T-helper 1 cell treated with Interleukin-12 subunit alpha and Interleukin-12 subunit beta and Interleukin-4 antibody, amounts not matched to agents 30 μg/mL and 1 μg/mL, for 36 hours (primary cell): ENCODE data around the gene AP4S1.
"Not testable (repeated sequence)": the region's sequence is repeated elsewhere in the genome, so short reads cannot be mapped to it uniquely, and the experiment has no call there.

Experiments
- H3K27ac Mint-ChIP-seq: one replicate; pipeline ENCODE4 v1.8.0; 2021; ENCODE audit warnings: mild to moderate bottlenecking, mixed read lengths
- H3K27me3 Mint-ChIP-seq: one replicate; pipeline ENCODE4 v1.8.0; 2021; ENCODE audit warnings: low read depth, mixed read lengths
- H3K36me3 Mint-ChIP-seq: one replicate; pipeline ENCODE4 v1.8.0; 2021; ENCODE audit warnings: low read depth, mixed read lengths
- H3K4me1 Mint-ChIP-seq: one replicate; pipeline ENCODE4 v1.8.0; 2021; ENCODE audit warnings: low read depth, mixed read lengths
- H3K4me3 Mint-ChIP-seq: one replicate; pipeline ENCODE4 v1.8.0; 2021; ENCODE audit warnings: mild to moderate bottlenecking, moderate library complexity, mixed read lengths
- H3K9me3 Mint-ChIP-seq: one replicate; pipeline ENCODE4 v1.8.0; 2021; ENCODE audit warnings: mixed read lengths

Gene AP4S1

DNA sequence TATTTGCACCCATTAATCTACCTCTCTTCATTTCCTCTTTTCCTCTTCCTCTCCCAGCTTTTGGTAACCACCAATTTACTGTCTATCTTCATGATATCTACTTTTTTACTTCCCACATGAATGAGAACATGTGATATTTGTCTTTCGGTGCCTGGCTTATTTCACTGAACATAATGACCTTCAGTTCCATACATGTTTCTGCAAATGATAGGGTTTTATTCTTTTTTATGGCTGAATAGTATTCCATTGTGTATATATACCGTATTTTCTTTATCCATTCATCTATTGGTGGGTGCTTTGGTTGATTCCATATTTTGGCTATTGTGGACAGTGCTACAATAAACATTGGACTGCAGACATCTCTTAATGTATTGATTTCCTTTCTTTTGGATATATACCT, 49.7 kb downstream of the AP4S1 start:
- H3K36me3 Mint-ChIP-seq: peaks cover 5% of the 10 kb centered on the region
- H3K27me3 Mint-ChIP-seq: no peaks in the 10 kb centered on the region
- H3K9me3 Mint-ChIP-seq: no peaks in the 10 kb centered on the region
- no peaks in the 10 kb centered on the region for H3K4me1 Mint-ChIP-seq
- H3K4me3 Mint-ChIP-seq: no peak overlapping the region
- H3K27ac Mint-ChIP-seq: no peak overlapping the region

DNA sequence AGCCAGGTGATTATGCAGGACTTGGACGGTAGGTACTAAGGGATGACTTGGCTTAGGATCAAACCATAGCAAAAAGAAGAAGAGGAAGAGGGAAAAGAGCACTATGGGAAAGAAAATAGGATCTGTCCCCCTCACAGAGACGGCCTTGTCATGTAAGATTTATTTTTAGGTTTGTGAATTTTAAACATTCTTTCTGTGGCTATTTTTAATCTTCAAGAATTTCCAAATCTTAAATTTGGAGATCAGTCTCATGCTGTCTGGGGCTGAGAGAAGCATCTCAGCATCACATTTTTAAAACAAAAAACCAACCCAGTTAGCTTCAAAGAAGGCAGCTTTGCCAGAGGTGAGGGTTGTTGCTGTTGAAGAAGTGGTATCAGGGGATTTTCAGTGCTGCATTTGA, 53.3 kb downstream of the AP4S1 start:
- Mint-ChIP-seq H3K36me3 (peaks cover 5% of the 10 kb centered on the region), H3K27ac (no peak overlapping the region), H3K27me3 (no peaks in the 10 kb centered on the region), H3K4me3 (no peak overlapping the region), H3K9me3 (no peaks in the 10 kb centered on the region), H3K4me1 (no peaks in the 10 kb centered on the region)

- no peaks in the 10 kb centered on the region for H3K9me3 Mint-ChIP-seq
- no peak overlapping the region for H3K4me3 Mint-ChIP-seq
- peaks cover 4% of the 10 kb centered on the region for H3K36me3 Mint-ChIP-seq
- no peaks in the 10 kb centered on the region for H3K27me3 Mint-ChIP-seq
- no peak overlapping the region for H3K27ac Mint-ChIP-seq
- no peaks in the 10 kb centered on the region for H3K4me1 Mint-ChIP-seq
Measured at GRCh38 chr14:31080056-31080455, 54.6 kb downstream of the AP4S1 start.

DNA sequence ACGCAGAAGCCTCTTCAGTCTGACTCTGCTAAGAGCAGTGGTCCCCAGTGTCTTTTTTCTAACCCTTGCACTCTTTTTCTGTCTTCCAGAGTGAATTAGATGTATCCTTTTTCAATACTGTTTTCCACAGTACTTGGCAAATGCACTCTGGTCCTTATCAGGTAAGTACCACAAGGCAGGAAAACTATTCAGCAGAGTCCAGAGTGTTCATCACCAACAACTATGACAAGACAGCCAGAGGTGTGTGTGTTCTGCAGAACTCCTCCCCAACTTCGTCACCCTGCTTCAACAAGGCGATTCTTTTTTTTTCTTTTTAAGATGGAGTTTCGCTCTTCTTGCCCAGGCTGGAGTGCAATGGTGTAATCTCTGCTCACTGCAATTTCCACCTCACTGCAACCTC, 55.0 kb downstream of the AP4S1 start:
- Mint-ChIP-seq H3K9me3 (no peaks in the 10 kb centered on the region), H3K36me3 (no peaks in the 10 kb centered on the region), H3K27ac (no peak overlapping the region)

GRCh38 chr14:31083781-31084180, 58.3 kb downstream of the AP4S1 start:
- Mint-ChIP-seq H3K36me3 (no peaks in the 10 kb centered on the region), H3K9me3 (no peaks in the 10 kb centered on the region)

More for the DNA sequence above, 55.0 kb downstream of the AP4S1 start:
- Mint-ChIP-seq H3K4me3 (no peak overlapping the region), H3K27me3 (no peaks in the 10 kb centered on the region), H3K4me1 (no peaks in the 10 kb centered on the region)

DNA sequence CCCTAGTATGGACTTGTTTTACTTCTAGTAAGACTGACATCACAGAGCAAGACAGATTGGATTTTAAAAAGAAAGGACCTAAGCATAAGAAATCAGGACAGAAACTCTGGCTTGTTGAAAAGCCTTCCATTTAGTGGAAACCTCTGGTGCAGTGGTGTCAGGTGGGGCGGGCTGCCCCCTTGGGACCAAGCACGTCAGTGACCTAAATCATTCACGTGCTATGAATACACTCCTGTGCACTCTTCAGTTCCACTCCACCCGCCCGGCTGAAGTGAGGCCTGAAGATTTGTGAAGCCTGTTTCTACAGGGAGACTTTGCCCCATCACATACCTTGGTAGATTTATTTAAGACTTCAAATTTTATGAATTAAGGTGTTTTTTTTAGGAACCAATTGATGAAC, 58.9 kb downstream of the AP4S1 start:
- Mint-ChIP-seq H3K9me3 (no peaks in the 10 kb centered on the region), H3K4me1 (no peaks in the 10 kb centered on the region), H3K4me3 (no peak overlapping the region)

More at GRCh38 chr14:31083781-31084180, 58.3 kb downstream of the AP4S1 start:
- Mint-ChIP-seq H3K27me3 (no peaks in the 10 kb centered on the region), H3K4me3 (no peak overlapping the region), H3K27ac (no peak overlapping the region), H3K4me1 (no peaks in the 10 kb centered on the region)

DNA sequence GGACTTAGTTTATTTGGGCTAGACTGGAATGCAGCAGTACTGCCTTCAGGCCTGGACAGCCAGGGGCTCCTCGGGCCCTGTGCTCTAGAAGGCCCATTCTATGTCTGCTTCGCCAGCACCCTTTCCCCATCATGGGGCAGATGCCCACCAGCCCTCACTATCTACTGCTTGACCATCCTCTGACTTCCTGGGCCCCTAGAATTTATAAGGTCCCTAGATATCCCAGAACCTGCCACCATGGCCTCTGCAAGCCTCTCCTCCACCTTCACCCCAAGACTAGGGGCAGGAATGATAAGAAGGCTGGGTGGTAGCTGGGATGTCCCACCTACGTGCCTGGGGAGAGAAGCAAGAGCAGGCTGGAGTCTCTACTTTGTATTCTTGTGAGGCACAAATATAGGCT, 59.6 kb downstream of the AP4S1 start:
- Mint-ChIP-seq H3K27me3 (no peaks in the 10 kb centered on the region), H3K36me3 (no peaks in the 10 kb centered on the region), H3K27ac (no peak overlapping the region), H3K4me1 (no peaks in the 10 kb centered on the region), H3K4me3 (no peak overlapping the region), H3K9me3 (no peaks in the 10 kb centered on the region)

More for the DNA sequence above, 58.9 kb downstream of the AP4S1 start:
- Mint-ChIP-seq H3K36me3 (no peaks in the 10 kb centered on the region), H3K27me3 (no peaks in the 10 kb centered on the region), H3K27ac (no peak overlapping the region)

- not testable (repeated sequence) for H3K36me3 Mint-ChIP-seq, H3K4me3 Mint-ChIP-seq, H3K4me1 Mint-ChIP-seq, H3K27ac Mint-ChIP-seq, H3K9me3 Mint-ChIP-seq, H3K27me3 Mint-ChIP-seq
Measured at GRCh38 chr14:31086466-31086865, 61.0 kb downstream of the AP4S1 start.

DNA sequence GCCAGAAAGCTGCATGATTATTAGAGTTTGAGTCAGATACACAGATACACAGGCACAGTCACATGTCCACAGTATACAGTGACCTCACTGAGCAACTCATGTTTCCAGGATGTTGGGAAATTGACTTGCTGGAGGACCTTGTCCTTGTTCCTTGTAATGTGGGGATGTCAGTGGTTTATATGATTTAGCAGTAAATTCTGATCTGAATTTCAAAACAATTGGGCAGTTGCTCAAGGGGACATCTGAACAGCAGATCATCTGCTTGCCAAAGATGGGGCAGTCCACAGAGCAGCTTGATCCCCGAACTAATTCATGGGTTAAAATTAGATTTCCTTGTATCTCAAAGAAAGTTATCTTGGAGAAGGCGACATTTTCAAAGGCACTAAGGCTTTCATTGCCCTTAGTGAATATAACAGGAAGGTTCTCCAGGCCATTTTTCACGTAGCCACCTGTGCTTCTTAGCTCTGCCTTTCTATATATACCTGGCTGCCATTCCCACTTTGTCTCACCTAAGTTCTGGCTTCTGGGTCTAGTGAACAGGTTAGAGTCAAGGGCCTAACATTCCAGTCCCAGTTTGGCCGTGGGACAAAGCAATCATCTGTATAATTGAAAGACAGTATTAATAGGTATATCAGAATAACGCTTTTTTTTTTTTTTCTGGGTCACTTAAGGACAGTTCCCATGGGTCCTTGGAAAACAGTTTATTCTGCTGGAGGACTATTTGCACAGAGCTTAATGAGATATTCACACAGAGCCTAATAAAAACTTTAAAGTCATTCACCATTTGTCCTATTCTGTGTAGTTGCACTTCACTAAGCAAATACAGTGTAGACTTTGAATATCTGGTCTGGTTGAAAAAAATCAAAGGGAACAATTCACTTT, 65.7 kb downstream of the AP4S1 start:
- peaks cover 2% of the 10 kb centered on the region for H3K36me3 Mint-ChIP-seq
- H3K4me3 Mint-ChIP-seq: no peak overlapping the region
- no peaks in the 10 kb centered on the region for H3K9me3 Mint-ChIP-seq
- H3K27ac Mint-ChIP-seq: no peak overlapping the region
- no peaks in the 10 kb centered on the region for H3K27me3 Mint-ChIP-seq
- no peaks in the 10 kb centered on the region for H3K4me1 Mint-ChIP-seq

- peaks cover 2% of the 10 kb centered on the region for H3K36me3 Mint-ChIP-seq
- H3K9me3 Mint-ChIP-seq: no peaks in the 10 kb centered on the region
- H3K27ac Mint-ChIP-seq: no peak overlapping the region
- no peaks in the 10 kb centered on the region for H3K4me1 Mint-ChIP-seq
- no peak overlapping the region for H3K4me3 Mint-ChIP-seq
- no peaks in the 10 kb centered on the region for H3K27me3 Mint-ChIP-seq
Measured at GRCh38 chr14:31092160-31092708, 66.8 kb downstream of the AP4S1 start.

DNA sequence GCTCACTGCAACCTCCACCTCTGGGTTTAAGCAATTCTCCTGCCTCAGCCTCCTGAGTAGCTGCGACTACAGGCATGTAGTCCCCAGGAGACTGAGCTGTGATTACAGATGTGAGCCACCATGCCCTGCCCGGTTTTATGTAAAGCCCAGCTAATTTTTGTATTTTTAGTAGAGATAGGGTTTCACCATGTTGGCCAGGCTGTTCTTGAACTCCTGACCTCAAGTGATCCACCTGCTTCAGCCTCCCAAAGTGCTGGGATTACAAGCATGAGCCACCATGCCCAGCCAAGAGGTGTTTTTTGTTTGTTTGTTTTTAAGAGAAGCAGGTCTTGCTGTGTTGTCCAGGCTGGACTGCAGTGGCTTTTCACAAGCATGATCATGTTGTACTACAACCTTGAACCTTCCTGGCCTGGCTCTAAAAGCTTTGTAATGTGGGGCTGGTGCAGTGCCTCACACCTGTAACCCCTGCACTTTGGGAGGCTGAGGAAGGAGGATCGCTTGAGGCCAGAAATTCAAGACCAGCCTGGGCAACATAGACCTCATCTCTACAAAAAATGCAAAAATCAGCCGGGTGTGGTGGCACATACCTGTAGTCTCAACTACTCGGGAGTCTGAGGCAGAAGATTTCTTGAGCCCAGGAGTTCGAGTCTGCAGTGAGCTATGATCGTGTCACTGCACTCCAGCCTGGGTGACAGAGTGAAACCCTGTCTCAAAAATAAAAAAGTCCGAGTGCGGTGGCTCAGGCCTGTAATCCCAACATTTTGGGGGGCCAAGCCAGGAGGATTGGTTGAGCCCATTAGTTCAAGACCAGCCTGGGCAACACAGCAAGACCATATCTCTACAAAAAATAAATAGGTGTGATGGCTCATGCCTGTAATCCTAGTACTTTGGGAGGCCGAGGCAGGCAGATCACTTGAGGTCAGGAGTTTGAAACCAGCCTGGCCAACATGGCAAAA, 68.7 kb downstream of the AP4S1 start:
- not testable (repeated sequence) for H3K27ac Mint-ChIP-seq, H3K9me3 Mint-ChIP-seq, H3K4me1 Mint-ChIP-seq, H3K4me3 Mint-ChIP-seq, H3K27me3 Mint-ChIP-seq
- peaks cover 10% of the 10 kb centered on the region for H3K36me3 Mint-ChIP-seq

- peaks cover 21% of the 10 kb centered on the region for H3K36me3 Mint-ChIP-seq
- not testable (repeated sequence) for H3K4me3 Mint-ChIP-seq, H3K4me1 Mint-ChIP-seq, H3K27me3 Mint-ChIP-seq, H3K9me3 Mint-ChIP-seq, H3K27ac Mint-ChIP-seq
Measured at GRCh38 chr14:31095817-31096216, 70.4 kb downstream of the AP4S1 start.

GRCh38 chr14:31096255-31096654, 70.8 kb downstream of the AP4S1 start:
- no peaks in the 10 kb centered on the region for H3K9me3 Mint-ChIP-seq
- H3K4me3 Mint-ChIP-seq: no peak overlapping the region
- H3K4me1 Mint-ChIP-seq: no peaks in the 10 kb centered on the region
- H3K27me3 Mint-ChIP-seq: no peaks in the 10 kb centered on the region
- no peak overlapping the region for H3K27ac Mint-ChIP-seq
- H3K36me3 Mint-ChIP-seq: peaks cover 25% of the 10 kb centered on the region

DNA sequence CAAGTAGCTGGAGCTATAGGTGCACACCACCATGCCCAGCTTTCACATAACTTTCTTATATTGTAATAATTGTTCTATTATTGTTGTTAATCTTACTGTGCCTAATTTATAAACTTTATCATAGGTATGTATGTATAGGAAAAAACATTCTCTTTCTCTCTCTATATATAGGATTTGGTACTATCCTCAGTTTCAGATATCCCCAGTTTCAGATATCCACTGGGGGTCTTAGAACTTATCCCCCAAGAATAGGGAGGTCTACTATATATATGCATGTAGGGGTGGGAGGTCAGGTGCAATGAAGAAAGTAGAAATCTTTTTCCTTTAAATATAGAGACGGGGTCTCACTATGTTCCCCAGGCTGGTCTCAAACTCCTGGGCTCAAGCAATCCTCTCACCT, 71.6 kb downstream of the AP4S1 start:
- no peak overlapping the region for H3K27ac Mint-ChIP-seq
- no peaks in the 10 kb centered on the region for H3K27me3 Mint-ChIP-seq
- H3K36me3 Mint-ChIP-seq: peaks cover 32% of the 10 kb centered on the region
- no peak overlapping the region for H3K4me3 Mint-ChIP-seq
- no peaks in the 10 kb centered on the region for H3K4me1 Mint-ChIP-seq
- H3K9me3 Mint-ChIP-seq: no peaks in the 10 kb centered on the region
